A549 treated with DMSO at 1 μM for 4 hours (cell line): Measurements from ENCODE around the gene HSD17B14. TPM values are rescaled to one million over a fixed set of nuclear protein-coding genes. Genes with fewer than 3 reads are reported as not detected.

ENCODE experiments used
- total RNA-seq: library from RNA; stranded (reverse); fragments of 200-300 nt; extraction: Qiagen RNA extraction; gene quantifications from 5 replicates; pipeline ENCODE4 v1.2.3, GENCODE V29; 2022; ENCODE audit warnings: low read depth

The HSD17B14 gene
- total RNA-seq, result 12.2 to 15.1 TPM (median 14.1 TPM) in 5 replicates

GRCh38 chr19:48836089-48837017 lies at the start of gene HSD17B14:
Gene HSD17B14 (minus strand): TSS chr19:48836491. CDS start chr19:48836411, 80 bp downstream.

DNA sequence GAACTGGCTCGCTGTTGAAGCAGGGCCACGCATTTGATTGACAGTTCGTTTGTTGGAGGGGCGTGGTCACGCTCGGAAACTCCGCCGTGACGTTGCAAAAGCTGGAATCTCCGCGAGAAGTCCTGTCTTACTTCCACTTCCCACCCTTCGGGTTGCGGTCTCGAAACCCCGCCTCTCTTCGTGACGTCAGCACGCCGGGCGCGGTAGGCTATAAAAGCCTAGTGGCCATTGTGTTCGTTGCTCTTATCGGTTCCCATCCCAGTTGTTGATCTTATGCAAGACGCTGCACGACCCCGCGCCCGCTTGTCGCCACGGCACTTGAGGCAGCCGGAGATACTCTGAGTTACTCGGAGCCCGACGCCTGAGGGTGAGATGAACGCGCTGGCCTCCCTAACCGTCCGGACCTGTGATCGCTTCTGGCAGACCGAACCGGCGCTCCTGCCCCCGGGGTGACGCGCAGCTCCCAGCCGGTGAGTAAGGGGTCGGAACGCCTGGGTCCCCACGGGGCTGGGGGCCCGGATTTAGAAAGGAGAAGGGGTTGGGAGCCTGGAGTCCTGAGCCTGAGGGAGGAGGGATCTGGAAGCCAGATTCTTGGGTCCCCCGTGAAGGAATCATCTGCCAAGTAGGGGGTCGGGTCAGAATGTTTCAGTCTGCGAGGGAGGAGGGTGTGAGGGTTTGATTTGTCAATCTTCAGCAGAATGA lies 36.0 kb upstream of the HSD17B14 start, which contains the start of gene PPP1R15A:
TSS of gene PPP1R15A (plus strand) at position 240 of the 702 bp plus-strand sequence. CDS start 813 bp downstream, outside the sequence.

DNA sequence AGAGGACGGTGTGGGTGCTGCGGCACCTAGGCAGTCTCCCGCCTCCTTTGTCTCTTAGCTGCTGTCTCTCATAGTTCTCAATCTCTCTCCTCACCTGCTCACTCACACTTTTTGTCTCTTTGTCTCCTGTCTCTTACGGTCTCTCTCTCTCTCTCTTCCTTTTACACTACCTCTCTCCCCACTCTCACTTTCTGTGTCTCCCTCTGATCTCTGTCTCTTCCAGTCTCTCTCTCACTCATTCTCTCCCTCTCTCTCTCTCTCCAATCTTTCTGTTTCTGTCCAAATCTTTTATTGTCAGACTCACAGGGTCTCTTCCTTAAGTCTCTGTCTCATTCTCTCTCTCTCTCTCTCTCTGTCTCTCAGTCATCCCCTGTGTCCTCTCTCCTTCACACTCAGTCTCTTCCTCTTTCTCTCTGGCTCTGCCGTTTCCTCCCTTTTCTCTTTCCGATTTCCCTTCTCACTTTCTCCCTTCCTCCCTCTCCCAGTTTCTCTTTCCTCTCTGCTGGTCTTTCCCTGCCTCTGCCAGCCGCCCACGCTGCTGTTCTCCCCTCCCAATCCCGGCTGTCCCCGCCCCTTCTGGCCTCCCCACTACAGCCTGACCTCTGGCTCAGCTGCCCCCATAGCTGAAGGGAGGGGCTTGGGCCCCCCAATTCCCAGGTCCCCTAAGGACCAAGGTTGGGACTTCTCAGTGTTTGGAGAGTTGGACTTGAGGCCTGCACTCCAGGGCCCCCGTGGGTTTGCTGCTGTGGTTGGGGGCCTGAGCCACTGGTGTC lies 32.0 kb upstream of the HSD17B14 start, which contains the start of gene PLEKHA4:
TSS of gene PLEKHA4 (minus strand) at position 504 of the 773 bp plus-strand sequence. CDS start 997 bp downstream, outside the sequence.

Other genes with a start within 250 kb of the HSD17B14 start
- gene SPACA4, start 229.7 kb downstream of the HSD17B14 start, total RNA-seq, result 0.11 TPM in 1 of 5 replicates, not detected in the others
- gene FAM83E, start 221.4 kb downstream of the HSD17B14 start, total RNA-seq, result 0.14 to 0.40 TPM (median 0.22 TPM) in 4 of 5 replicates, not detected in the other
- 2,901 to 3,964 TPM (median 3,248 TPM) in 5 replicates for gene RPL18, start 217.3 kb downstream of the HSD17B14 start, total RNA-seq
- gene SPHK2, start 217.0 kb downstream of the HSD17B14 start, total RNA-seq, result 11.8 to 18.9 TPM (median 14.1 TPM) in 5 replicates
- gene DBP, start 199.1 kb downstream of the HSD17B14 start, total RNA-seq, result 1.5 to 2.6 TPM (median 2.2 TPM) in 5 replicates
- gene CA11, start 190.3 kb downstream of the HSD17B14 start, total RNA-seq, result 8.5 to 11.3 TPM (median 9.8 TPM) in 5 replicates
- 0.14 to 0.26 TPM (median 0.17 TPM) in 4 of 5 replicates, not detected in the other for gene NTN5, start 163.5 kb downstream of the HSD17B14 start, total RNA-seq
- gene FUT2, start 140.5 kb downstream of the HSD17B14 start, total RNA-seq, result not detected in 5 replicates
- gene MAMSTR, start 116.8 kb downstream of the HSD17B14 start, total RNA-seq, result 0.28 to 0.51 TPM (median 0.48 TPM) in 5 replicates
- gene RASIP1, start 95.9 kb downstream of the HSD17B14 start, total RNA-seq, result 0.19 to 0.53 TPM (median 0.41 TPM) in 5 replicates
- not detected in 5 replicates for gene IZUMO1, start 89.6 kb downstream of the HSD17B14 start, total RNA-seq
- gene FUT1, start 83.8 kb downstream of the HSD17B14 start, total RNA-seq, result 0.06 to 0.09 TPM (median 0.08 TPM) in 5 replicates
- not detected in 5 replicates for gene FGF21, start 81.0 kb downstream of the HSD17B14 start, total RNA-seq
- 52.3 to 64.8 TPM (median 56.8 TPM) in 5 replicates for gene BCAT2, start 25.5 kb downstream of the HSD17B14 start, total RNA-seq
- 1.7 to 2.7 TPM (median 1.9 TPM) in 5 replicates for gene PLEKHA4, start 32.1 kb upstream of the HSD17B14 start, total RNA-seq
- gene PPP1R15A, start 35.9 kb upstream of the HSD17B14 start, total RNA-seq, result 91.5 to 154 TPM (median 107 TPM) in 5 replicates
- not detected in 5 replicates for gene TULP2, start 62.3 kb upstream of the HSD17B14 start, total RNA-seq
- 190 to 222 TPM (median 195 TPM) in 5 replicates for gene NUCB1, start 63.8 kb upstream of the HSD17B14 start, total RNA-seq
- gene DHDH, start 97.2 kb upstream of the HSD17B14 start, total RNA-seq, result 0.91 to 1.8 TPM (median 1.7 TPM) in 5 replicates
- gene BAX, start 118.4 kb upstream of the HSD17B14 start, total RNA-seq, result 289 to 376 TPM (median 349 TPM) in 5 replicates
- gene FTL, start 128.8 kb upstream of the HSD17B14 start, total RNA-seq, result 18,257 to 24,972 TPM (median 19,327 TPM) in 5 replicates
- 18.8 to 22.5 TPM (median 20.3 TPM) in 5 replicates for gene GYS1, start 156.8 kb upstream of the HSD17B14 start, total RNA-seq
- gene RUVBL2, start 157.4 kb upstream of the HSD17B14 start, total RNA-seq, result 204 to 252 TPM (median 242 TPM) in 5 replicates
- not detected in 5 replicates for gene LHB, start 180.6 kb upstream of the HSD17B14 start, total RNA-seq
- gene CGB3, start 187.8 kb upstream of the HSD17B14 start, total RNA-seq, result 0.14 to 0.47 TPM (median 0.38 TPM) in 4 of 5 replicates, not detected in the other
- 0.22 to 0.41 TPM (median 0.35 TPM) in 3 of 5 replicates, not detected in the others for gene CGB2, start 195.4 kb upstream of the HSD17B14 start, total RNA-seq
- gene CGB1, start 200.4 kb upstream of the HSD17B14 start, total RNA-seq, result not detected in 5 replicates
- gene CGB5, start 207.4 kb upstream of the HSD17B14 start, total RNA-seq, result 1.0 to 1.6 TPM (median 1.4 TPM) in 5 replicates
- 3.5 to 6.0 TPM (median 4.8 TPM) in 5 replicates for gene CGB8, start 212.6 kb upstream of the HSD17B14 start, total RNA-seq
- gene CGB7, start 221.3 kb upstream of the HSD17B14 start, total RNA-seq, result 0.35 to 0.92 TPM (median 0.45 TPM) in 5 replicates
- gene NTF4, start 228.3 kb upstream of the HSD17B14 start, total RNA-seq, result 0.37 to 0.85 TPM (median 0.52 TPM) in 5 replicates
- not detected in 5 replicates for gene KCNA7, start 236.2 kb upstream of the HSD17B14 start, total RNA-seq
- 283 to 359 TPM (median 313 TPM) in 5 replicates for gene SNRNP70, start 249.0 kb upstream of the HSD17B14 start, total RNA-seq